IPS-20b (cell line): ENCODE results near the gene LRP2.
"Not testable (repeated sequence)": the region's sequence is repeated elsewhere in the genome, so short reads cannot be mapped to it uniquely, and the experiment has no call there.

ENCODE experiments used
- H3K27ac ChIP-seq: one replicate; pipeline ENCODE4 v1.5.1; 2013; ENCODE audit warnings: low read length
- H3K27me3 ChIP-seq: 2 replicates; pipeline ENCODE4 v1.6.1; 2013; ENCODE audit warnings: mild to moderate bottlenecking, low read length, inconsistent platforms; ENCODE audit not compliant: insufficient read depth
- H3K36me3 ChIP-seq: 2 replicates; pipeline ENCODE4 v1.6.1; 2013; ENCODE audit warnings: low read depth, mild to moderate bottlenecking, inconsistent platforms, low read length, moderate library complexity; ENCODE audit not compliant: insufficient read depth
- H3K4me1 ChIP-seq: 2 replicates; pipeline ENCODE4 v1.6.1; 2013; ENCODE audit warnings: mild to moderate bottlenecking, control low read depth, inconsistent platforms, low read length, moderate library complexity; ENCODE audit not compliant: insufficient read depth
- H3K4me3 ChIP-seq: 2 replicates; pipeline ENCODE4 v1.5.1; 2013; ENCODE audit warnings: mild to moderate bottlenecking, low read length, inconsistent platforms
- H3K9ac ChIP-seq: 2 replicates; pipeline ENCODE4 v1.6.1; 2013; ENCODE audit warnings: low read depth, mild to moderate bottlenecking, inconsistent platforms, low read length, moderate library complexity
- H3K9me3 ChIP-seq: 2 replicates; pipeline ENCODE4 v1.6.1; 2013; ENCODE audit warnings: mild to moderate bottlenecking, low read depth, low read length, inconsistent platforms; ENCODE audit not compliant: insufficient read depth

The LRP2 gene

DNA sequence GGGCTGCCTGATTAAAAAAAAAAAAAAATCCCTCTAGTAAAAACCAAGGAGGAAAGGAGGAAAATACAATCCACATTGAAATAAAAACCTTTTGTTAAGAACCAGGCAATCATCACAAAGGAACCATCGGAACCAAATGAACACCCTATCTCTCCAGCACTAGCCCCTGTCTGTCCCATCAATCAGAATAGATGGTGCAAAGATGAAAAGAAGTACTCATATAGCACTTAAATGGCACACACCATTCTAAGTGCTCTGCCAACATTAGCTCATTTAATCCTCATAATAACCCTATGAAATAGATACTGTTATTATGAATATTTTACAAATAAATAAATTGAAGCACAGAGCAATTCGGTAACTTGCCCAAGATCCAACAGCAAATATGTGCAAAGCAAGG lies 38.5 kb downstream of the LRP2 start:
- Histone ChIP-seq H3K9ac (no peak overlapping the region), H3K27ac (no peak overlapping the region), H3K9me3 (peaks cover 4% of the 10 kb centered on the region; the same call in 1 of the 2 replicates), H3K4me3 (no peak overlapping the region), H3K27me3 (no peaks in the 10 kb centered on the region), H3K36me3 (no peaks in the 10 kb centered on the region), H3K4me1 (no peaks in the 10 kb centered on the region)

DNA sequence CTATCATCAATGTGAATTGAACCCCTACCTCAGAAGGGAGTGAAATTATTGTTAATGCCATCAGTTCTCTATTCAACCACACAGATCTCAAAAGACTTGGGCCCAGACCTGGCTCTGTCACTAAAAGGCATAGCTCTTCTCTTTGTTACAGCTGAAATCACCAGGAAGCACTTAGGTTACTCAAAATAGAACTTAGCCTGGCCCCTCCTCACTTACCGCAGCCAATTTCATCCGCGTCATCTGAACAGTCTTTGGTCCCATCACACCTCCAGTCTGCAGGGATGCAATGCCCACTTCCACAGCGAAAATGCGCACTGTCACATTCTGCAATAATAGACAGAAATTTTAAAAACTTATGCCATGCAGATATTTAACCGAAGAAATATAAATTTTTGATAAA lies 41.8 kb downstream of the LRP2 start:
- Histone ChIP-seq H3K4me3 (no peak overlapping the region), H3K9me3 (no peaks in the 10 kb centered on the region), H3K36me3 (no peaks in the 10 kb centered on the region), H3K4me1 (no peaks in the 10 kb centered on the region), H3K27me3 (no peaks in the 10 kb centered on the region), H3K27ac (no peak overlapping the region), H3K9ac (no peak overlapping the region)

DNA sequence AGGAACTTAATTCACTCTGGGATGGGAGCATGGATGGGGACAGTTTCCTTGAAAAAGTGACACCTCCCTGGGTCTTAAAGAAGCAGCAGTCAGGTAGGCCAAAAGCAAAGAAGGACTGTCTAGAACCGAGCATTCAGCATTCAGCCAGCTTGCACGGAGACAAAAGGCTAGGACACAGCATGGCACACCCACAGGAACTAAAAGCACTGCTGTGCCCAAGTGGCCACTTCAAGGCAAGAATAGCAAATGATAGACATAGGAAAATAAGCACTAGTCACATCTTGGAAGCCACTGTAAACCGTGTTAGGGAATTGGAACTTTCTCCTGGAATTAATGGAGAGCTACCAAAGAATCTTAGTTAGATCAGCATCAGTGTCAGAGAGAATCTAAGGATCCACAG lies 47.0 kb downstream of the LRP2 start:
- H3K36me3 ChIP-seq = no peaks in the 10 kb centered on the region
- no peak overlapping the region for H3K4me3 ChIP-seq
- H3K27ac ChIP-seq = no peak overlapping the region
- H3K9me3 ChIP-seq = no peaks in the 10 kb centered on the region
- H3K4me1 ChIP-seq = no peaks in the 10 kb centered on the region
- no peak overlapping the region for H3K9ac ChIP-seq
- no peaks in the 10 kb centered on the region for H3K27me3 ChIP-seq

DNA sequence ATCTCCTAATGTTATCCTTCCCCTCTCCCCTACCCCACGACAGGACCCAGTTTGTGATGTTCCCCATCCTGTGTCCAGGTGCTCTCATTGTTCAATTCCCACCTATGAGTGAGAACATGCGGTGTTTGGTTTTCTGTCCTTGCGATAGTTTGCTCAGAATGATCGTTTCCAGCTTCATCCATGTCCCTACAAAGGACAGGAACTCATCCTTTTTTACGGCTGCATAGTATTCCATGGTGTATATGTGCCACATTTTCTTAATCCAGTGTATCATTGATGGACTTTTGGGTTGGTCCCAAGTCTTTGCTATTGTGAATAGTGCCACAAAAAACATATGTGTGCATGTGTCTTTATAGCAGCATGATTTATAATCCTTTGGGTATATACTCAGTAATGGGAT lies 54.0 kb downstream of the LRP2 start:
- not testable (repeated sequence) for H3K4me1 ChIP-seq, H3K36me3 ChIP-seq, H3K4me3 ChIP-seq, H3K9me3 ChIP-seq, H3K27me3 ChIP-seq, H3K9ac ChIP-seq, H3K27ac ChIP-seq

DNA sequence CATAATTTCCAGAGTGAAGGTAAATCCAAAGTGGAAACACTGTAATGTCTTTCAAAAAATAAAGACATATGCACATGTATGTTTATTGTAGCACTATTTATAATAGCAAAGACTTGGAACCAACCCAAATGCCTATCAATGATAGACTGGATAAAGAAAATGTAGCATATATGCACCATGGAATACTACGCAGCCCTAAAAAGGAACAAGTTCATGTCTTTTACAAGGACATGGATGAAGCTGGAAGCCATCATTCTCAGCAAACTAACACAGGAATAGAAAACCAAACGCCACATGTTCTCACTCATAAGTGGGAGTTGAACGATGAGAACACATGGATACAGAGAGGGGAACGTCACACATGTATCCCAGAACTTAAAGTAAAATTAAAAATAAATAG lies 57.6 kb downstream of the LRP2 start:
- not testable (repeated sequence) for H3K9ac ChIP-seq, H3K9me3 ChIP-seq, H3K27me3 ChIP-seq

DNA sequence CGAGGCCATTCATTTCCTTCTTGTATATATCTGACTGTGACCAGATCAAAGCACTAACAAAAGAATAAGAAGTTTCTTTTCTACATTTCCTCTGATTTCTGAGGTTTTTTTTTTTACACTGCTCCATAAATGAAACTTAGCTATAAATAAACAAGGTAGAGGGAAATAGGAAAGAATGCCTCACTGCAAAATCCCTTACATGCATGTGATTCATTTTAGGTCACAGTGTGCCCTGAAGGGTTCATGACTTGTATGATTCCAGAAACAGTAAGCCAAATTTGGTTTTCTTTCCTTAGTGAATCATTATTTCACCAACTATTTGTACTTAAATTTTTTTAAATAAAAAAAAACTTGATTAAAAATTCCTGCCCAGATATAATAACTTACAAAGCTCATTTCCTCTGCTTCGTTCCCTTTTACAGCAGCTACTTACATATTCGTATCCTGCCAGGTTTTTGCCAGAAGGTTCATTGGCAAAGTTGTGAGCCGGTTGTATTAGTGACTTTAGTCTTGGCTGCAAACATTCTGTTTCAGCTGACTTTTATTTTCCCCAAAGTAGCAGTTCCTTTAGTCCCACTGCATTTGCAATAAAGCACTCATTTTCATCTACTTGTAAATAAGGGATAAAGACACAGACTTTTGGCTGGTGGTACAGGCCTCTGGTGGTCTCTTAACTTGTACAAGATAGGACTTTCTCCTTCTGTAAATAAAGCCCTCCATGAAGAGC lies 58.6 kb downstream of the LRP2 start:
- H3K9me3 ChIP-seq = no peaks in the 10 kb centered on the region
- no peak overlapping the region for H3K9ac ChIP-seq
- no peaks in the 10 kb centered on the region for H3K36me3 ChIP-seq
- no peaks in the 10 kb centered on the region for H3K27me3 ChIP-seq
- H3K4me1 ChIP-seq = peaks cover 19% of the 10 kb centered on the region; the same call in 1 of the 2 replicates
- no peak overlapping the region for H3K4me3 ChIP-seq
- H3K27ac ChIP-seq = no peak overlapping the region

More for the DNA sequence above, 57.6 kb downstream of the LRP2 start:
- not testable (repeated sequence) for H3K4me3 ChIP-seq, H3K27ac ChIP-seq, H3K36me3 ChIP-seq
- peaks cover 16% of the 10 kb centered on the region; the same call in 1 of the 2 replicates for H3K4me1 ChIP-seq

DNA sequence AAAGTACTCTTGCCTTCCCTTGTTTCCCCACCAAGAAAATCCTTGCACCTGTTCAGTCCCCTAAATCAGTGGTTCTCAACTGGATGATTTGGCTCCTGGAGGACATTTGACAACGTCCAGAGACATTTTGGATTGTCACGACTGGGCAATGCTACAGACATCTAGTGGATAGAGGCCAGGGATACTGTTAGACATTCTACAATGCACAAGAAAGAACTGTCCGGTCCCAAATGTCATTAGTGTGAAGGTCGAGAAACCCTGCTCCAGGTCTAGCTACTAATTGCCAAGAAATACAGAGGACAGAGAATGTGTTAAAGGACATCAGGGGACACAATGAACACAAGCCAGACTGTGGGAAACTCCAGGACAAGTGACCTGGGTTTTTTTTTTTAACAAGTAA lies 60.0 kb downstream of the LRP2 start:
- no peak overlapping the region for H3K27ac ChIP-seq
- no peak overlapping the region for H3K9ac ChIP-seq
- H3K4me1 ChIP-seq = peaks cover 19% of the 10 kb centered on the region; the same call in 1 of the 2 replicates
- H3K4me3 ChIP-seq = no peak overlapping the region
- H3K36me3 ChIP-seq = no peaks in the 10 kb centered on the region
- no peaks in the 10 kb centered on the region for H3K9me3 ChIP-seq
- no peaks in the 10 kb centered on the region for H3K27me3 ChIP-seq

DNA sequence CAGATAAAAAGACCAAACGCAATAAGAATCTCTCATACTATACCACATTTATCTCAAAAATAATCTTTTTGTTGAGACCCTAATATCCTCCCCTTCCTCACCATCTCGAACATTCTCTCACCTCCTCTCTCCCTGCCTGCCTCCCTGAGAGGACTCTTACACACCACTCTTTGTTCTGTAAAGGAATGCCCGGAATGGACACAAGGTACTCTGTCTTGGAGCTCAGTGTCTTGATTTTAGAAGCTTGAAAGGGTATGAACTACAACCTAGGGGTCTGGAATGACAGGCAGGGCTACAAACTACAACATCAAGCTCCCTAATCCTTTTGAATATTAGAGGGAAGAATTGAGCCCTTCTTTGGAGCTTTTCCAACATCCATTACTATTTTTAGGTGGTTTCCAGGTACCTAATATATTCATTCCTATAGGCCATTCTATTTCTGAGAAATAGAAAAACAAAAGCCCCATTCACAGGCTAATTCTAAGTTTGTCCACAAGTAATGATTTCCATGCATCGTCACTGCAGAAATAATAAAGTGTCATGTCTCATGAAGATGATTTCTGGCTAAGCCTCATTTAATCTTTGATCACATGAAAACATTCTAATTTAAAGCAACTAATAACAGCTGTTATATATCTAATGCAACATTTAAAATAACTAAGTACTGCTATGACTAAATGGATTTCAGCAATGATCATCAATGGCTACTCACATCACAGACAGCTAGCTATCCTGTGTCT lies 60.6 kb downstream of the LRP2 start:
- no peak overlapping the region for H3K27ac ChIP-seq
- no peak overlapping the region for H3K4me3 ChIP-seq
- no peak overlapping the region for H3K9ac ChIP-seq
- H3K27me3 ChIP-seq = no peaks in the 10 kb centered on the region
- peaks cover 19% of the 10 kb centered on the region; the same call in 1 of the 2 replicates for H3K4me1 ChIP-seq
- no peaks in the 10 kb centered on the region for H3K36me3 ChIP-seq
- H3K9me3 ChIP-seq = no peaks in the 10 kb centered on the region

DNA sequence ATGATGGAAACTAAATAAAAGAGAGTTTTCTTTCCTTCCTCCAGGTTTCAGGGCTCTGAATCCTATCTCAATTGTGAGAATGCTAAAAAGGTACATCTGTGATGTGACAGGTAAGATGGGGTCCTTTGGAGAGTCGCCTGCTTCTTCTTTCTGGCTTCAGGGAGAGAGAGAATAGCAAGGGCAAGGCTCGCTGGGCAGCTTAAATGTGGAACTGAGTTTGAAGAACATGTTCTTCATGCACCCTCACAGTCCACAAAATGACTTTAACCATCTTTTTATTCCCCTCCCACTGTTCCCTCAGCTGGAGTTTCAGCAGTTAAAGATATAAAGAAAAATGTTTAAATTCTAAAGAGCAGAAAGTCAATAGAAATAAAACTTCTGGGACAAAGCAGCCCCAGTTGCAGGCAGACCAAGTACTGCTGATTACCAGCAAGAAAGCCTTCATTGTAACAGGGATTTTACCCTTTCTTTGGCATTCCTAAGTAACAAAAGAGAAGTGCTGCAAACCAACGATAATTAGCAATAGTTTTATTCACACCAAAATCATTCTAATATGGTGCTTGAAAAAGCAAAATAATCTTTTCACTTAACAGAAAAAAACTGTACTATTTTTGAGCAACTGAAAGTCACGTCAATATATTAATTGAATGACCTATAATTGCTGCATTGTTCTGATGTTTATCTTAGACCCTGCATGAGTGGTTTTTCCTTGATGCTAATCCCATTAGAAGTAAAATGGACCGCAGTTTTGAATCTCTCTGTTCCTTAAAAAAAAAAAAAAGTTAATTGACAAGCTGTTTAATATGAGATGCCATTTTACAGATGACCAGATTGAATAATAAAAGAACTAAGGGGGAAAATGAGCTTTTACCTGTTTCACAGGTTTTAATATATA lies 61.5 kb downstream of the LRP2 start:
- peaks cover 19% of the 10 kb centered on the region; the same call in 1 of the 2 replicates for H3K4me1 ChIP-seq
- no peak overlapping the region for H3K4me3 ChIP-seq
- H3K27ac ChIP-seq = no peak overlapping the region
- H3K27me3 ChIP-seq = no peaks in the 10 kb centered on the region
- no peak overlapping the region for H3K9ac ChIP-seq
- no peaks in the 10 kb centered on the region for H3K36me3 ChIP-seq
- no peaks in the 10 kb centered on the region for H3K9me3 ChIP-seq

DNA sequence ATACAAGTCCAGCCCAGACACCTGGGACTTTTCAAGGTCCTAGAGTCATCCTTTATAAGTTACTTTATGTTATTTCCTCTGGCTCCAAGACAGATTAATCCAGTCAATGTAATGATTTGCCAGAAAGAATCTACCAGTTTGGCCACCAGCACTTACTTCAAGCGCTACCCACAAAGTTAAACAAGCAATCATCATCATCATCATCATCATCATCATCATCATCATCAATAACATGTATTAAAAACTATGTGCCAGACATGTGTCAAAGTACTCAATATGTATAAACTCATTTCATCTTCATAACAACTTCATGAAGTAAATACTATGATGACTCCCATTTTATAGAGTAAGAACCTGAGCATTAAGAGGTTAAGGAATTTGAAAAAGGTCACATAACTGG lies 64.3 kb downstream of the LRP2 start:
- H3K27ac ChIP-seq = no peak overlapping the region
- no peaks in the 10 kb centered on the region for H3K36me3 ChIP-seq
- H3K4me1 ChIP-seq = peaks cover 19% of the 10 kb centered on the region; the same call in 1 of the 2 replicates
- no peak overlapping the region for H3K9ac ChIP-seq
- H3K4me3 ChIP-seq = no peak overlapping the region
- H3K27me3 ChIP-seq = no peaks in the 10 kb centered on the region
- H3K9me3 ChIP-seq = no peaks in the 10 kb centered on the region

DNA sequence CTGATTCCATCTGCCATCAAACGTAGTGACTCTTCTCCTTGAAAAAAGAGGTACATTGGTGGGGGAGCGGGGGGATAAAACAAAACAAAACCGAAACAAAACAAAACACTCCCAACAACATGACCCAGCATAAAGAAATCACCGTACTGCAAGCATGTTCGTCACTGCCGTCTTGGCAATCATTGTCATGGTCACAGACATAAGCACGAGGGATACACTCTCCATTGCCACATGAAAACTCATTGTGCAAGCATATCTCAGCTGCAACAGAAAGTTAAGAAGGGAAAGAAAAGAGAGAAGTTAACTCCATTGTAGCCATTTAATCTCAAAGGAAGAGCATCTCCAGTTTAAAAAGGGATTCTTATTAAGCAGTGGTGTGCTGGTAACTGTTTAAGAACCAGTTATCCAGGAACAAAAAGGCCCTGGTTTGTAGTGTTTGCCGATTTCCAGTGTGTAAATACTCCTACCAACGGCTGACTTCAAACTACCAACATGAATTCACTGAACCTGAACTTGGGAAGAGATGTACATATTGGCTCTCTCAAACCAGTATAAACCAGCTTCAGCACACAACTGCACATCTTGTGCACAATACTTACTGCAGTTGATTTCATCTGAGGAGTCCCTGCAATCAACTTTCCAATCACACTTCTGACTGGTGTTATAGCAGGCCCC lies 68.2 kb downstream of the LRP2 start:
- Histone ChIP-seq H3K27ac (no peak overlapping the region), H3K27me3 (no peaks in the 10 kb centered on the region)

More for the DNA sequence above, 68.2 kb downstream of the LRP2 start:
- H3K4me3 ChIP-seq = no peak overlapping the region
- no peaks in the 10 kb centered on the region for H3K9me3 ChIP-seq
- H3K36me3 ChIP-seq = no peaks in the 10 kb centered on the region
- no peak overlapping the region for H3K9ac ChIP-seq
- 0 out of 2 replicates have a peak, but pooled peaks cover 2% of the 10 kb centered on the region for H3K4me1 ChIP-seq
